ENCODE data around the gene TPSB2. TPM values are rescaled to one million over a fixed set of nuclear protein-coding genes. Genes with fewer than 3 reads are reported as not detected.

TPSB2 gene
- total RNA-seq, 1 donor from 2014 or later: not detected

GRCh38 chr16:1221628-1222552, 8.1 kb downstream of the TPSB2 start:
- H3K36me3 Mint-ChIP-seq (ENCODE audit: low read depth, unreplicated experiment): no peaks in the 10 kb centered on the region
- H3K4me3 Mint-ChIP-seq (ENCODE audit: unreplicated experiment): peak overlapping the region; percentile 38
- H3K27me3 Mint-ChIP-seq (ENCODE audit: unreplicated experiment): peaks cover 7% of the 10 kb centered on the region
- no peak for TF ChIP-seq CTCF (IDR thresholded peaks at IDR 0.05; ENCODE audit: unreplicated experiment)
- H3K27ac Mint-ChIP-seq (ENCODE audit: unreplicated experiment): no peak overlapping the region
- H3K9me3 Mint-ChIP-seq (ENCODE audit: unreplicated experiment): no peaks in the 10 kb centered on the region
- DNase-seq (ENCODE audit: low spot score): no peak
- H3K4me1 Mint-ChIP-seq (ENCODE audit: unreplicated experiment): no peaks in the 10 kb centered on the region

- no peaks in the 10 kb centered on the region for H3K9me3 Mint-ChIP-seq (ENCODE audit: unreplicated experiment)
- no peaks in the 10 kb centered on the region for H3K4me1 Mint-ChIP-seq (ENCODE audit: unreplicated experiment)
- no peaks in the 10 kb centered on the region for H3K36me3 Mint-ChIP-seq (ENCODE audit: low read depth, unreplicated experiment)
- no peak for DNase-seq (ENCODE audit: low spot score)
- H3K4me3 Mint-ChIP-seq (ENCODE audit: unreplicated experiment): peak overlapping the region; percentile 38
- no peak for TF ChIP-seq CTCF (IDR thresholded peaks at IDR 0.05; ENCODE audit: unreplicated experiment)
- H3K27me3 Mint-ChIP-seq (ENCODE audit: unreplicated experiment): peaks cover 7% of the 10 kb centered on the region
- no peak overlapping the region for H3K27ac Mint-ChIP-seq (ENCODE audit: unreplicated experiment)
These were observed 8.9 kb downstream of the TPSB2 start for GRCh38 chr16:1220841-1221627.

- no peak overlapping the region for H3K4me3 Mint-ChIP-seq (ENCODE audit: unreplicated experiment)
These were observed 9.8 kb downstream of the TPSB2 start for GRCh38 chr16:1220098-1220728.

GRCh38 chr16:1218930-1219611, 10.9 kb downstream of the TPSB2 start:
- H3K4me1 Mint-ChIP-seq (ENCODE audit: unreplicated experiment): no peaks in the 10 kb centered on the region
- no peak for TF ChIP-seq CTCF (IDR thresholded peaks at IDR 0.05; ENCODE audit: unreplicated experiment)
- H3K27me3 Mint-ChIP-seq (ENCODE audit: unreplicated experiment): peaks cover 3% of the 10 kb centered on the region
- no peaks in the 10 kb centered on the region for H3K36me3 Mint-ChIP-seq (ENCODE audit: low read depth, unreplicated experiment)
- no peak overlapping the region for H3K27ac Mint-ChIP-seq (ENCODE audit: unreplicated experiment)
- H3K4me3 Mint-ChIP-seq (ENCODE audit: unreplicated experiment): no peak overlapping the region
- no peaks in the 10 kb centered on the region for H3K9me3 Mint-ChIP-seq (ENCODE audit: unreplicated experiment)
- DNase-seq (ENCODE audit: low spot score): no peak

More at GRCh38 chr16:1220098-1220728, 9.8 kb downstream of the TPSB2 start:
- no peaks in the 10 kb centered on the region for H3K9me3 Mint-ChIP-seq (ENCODE audit: unreplicated experiment)
- peaks cover 3% of the 10 kb centered on the region for H3K27me3 Mint-ChIP-seq (ENCODE audit: unreplicated experiment)
- H3K4me1 Mint-ChIP-seq (ENCODE audit: unreplicated experiment): no peaks in the 10 kb centered on the region
- no peak overlapping the region for H3K27ac Mint-ChIP-seq (ENCODE audit: unreplicated experiment)
- no peaks in the 10 kb centered on the region for H3K36me3 Mint-ChIP-seq (ENCODE audit: low read depth, unreplicated experiment)
- DNase-seq (ENCODE audit: low spot score): no peak
- no peak for TF ChIP-seq CTCF (IDR thresholded peaks at IDR 0.05; ENCODE audit: unreplicated experiment)

Data from endothelial cell (in vitro differentiated cells).